ENCODE results near the gene DHPS. TPM values are rescaled to one million over a fixed set of nuclear protein-coding genes. Genes with fewer than 3 reads are reported as not detected.
A peak's percentile ranks its signal among the peaks of the same experiment; 100 is the strongest.
"Not testable (repeated sequence)": the region's sequence is repeated elsewhere in the genome, so short reads cannot be mapped to it uniquely, and the experiment has no call there.

DHPS gene
- total RNA-seq, 2 donors from 2014 or later: 68.4 to 74.7 TPM

- intact Hi-C loops (cut with DNase I, micrococcal nuclease): no loop called here
- no peak for ATAC-seq
- no peak for DNase-seq
Measured at GRCh38 chr19:12680034-12680433, 1.6 kb downstream of the DHPS start.

- not testable (repeated sequence) for DNase-seq, ATAC-seq
- intact Hi-C loops (cut with DNase I, micrococcal nuclease): loop anchor here in 1 of 2 donors (10.0 kb wide), 1 partner anchor 113 kb away; no protein-coding TSS in a partner anchor
Measured at GRCh38 chr19:12678039-12678438, 3.6 kb downstream of the DHPS start.

GRCh38 chr19:12676928-12677327 lies 4.8 kb downstream of the DHPS start:
- DNase-seq (no peak), ATAC-seq (no peak)
- intact Hi-C loops (cut with DNase I, micrococcal nuclease): loop anchor here in 1 of 2 donors (10.0 kb wide), 1 partner anchor 112 kb away; no protein-coding TSS in a partner anchor

GRCh38 chr19:12676384-12676792 lies 5.3 kb downstream of the DHPS start:
- ATAC-seq (peak; percentile 58), DNase-seq (peak; percentile 78 to 88)
- intact Hi-C loops (cut with DNase I, micrococcal nuclease): loop anchor here in 1 of 2 donors (10.0 kb wide), 1 partner anchor 112 kb away; no protein-coding TSS in a partner anchor

- no peak for DNase-seq
- intact Hi-C loops (cut with DNase I, micrococcal nuclease): loop anchor here in 1 of 2 donors (10.0 kb wide), 1 partner anchor 111 kb away; no protein-coding TSS in a partner anchor
- no peak for ATAC-seq
Measured at GRCh38 chr19:12675940-12676339, 5.7 kb downstream of the DHPS start.

- intact Hi-C loops (cut with DNase I, micrococcal nuclease): loop anchor here in 1 of 2 donors (10.0 kb wide), 1 partner anchor 111 kb away; no protein-coding TSS in a partner anchor
- ATAC-seq (no peak), DNase-seq (no peak)
Measured at GRCh38 chr19:12675399-12675798, 6.3 kb downstream of the DHPS start.

GRCh38 chr19:12672744-12673143 lies 8.9 kb downstream of the DHPS start:
- DNase-seq (no peak), ATAC-seq (no peak)
- intact Hi-C loops (cut with DNase I, micrococcal nuclease): loop anchor here in 1 of 2 donors (10.0 kb wide), 1 partner anchor 108 kb away; no protein-coding TSS in a partner anchor

GRCh38 chr19:12670159-12670928 lies 11.3 kb downstream of the DHPS start:
- ATAC-seq (no peak), DNase-seq (no peak)
- intact Hi-C loops (cut with DNase I, micrococcal nuclease): loop anchor here in 1 of 2 donors (10.0 kb wide), 1 partner anchor 106 kb away; no protein-coding TSS in a partner anchor

- DNase-seq (peak; percentile 77 to 83), ATAC-seq (peak; percentile 72)
- intact Hi-C loops (cut with DNase I, micrococcal nuclease): loop anchor here in 1 of 2 donors (10.0 kb wide), 1 partner anchor 105 kb away; no protein-coding TSS in a partner anchor
Measured at GRCh38 chr19:12669270-12670158, 12.2 kb downstream of the DHPS start.

- DNase-seq (peak; percentile 69), ATAC-seq (peak; percentile 17)
- intact Hi-C loops (cut with DNase I, micrococcal nuclease): no loop called here
Measured at GRCh38 chr19:12668932-12669269, 12.8 kb downstream of the DHPS start.

GRCh38 chr19:12668346-12668745 lies 13.3 kb downstream of the DHPS start:
- DNase-seq: no peak
- ATAC-seq: no peak

GRCh38 chr19:12667731-12668302 lies 13.9 kb downstream of the DHPS start:
- intact Hi-C loops (cut with DNase I, micrococcal nuclease): no loop called here
- no peak for ATAC-seq
- no peak for DNase-seq

More at GRCh38 chr19:12668346-12668745, 13.3 kb downstream of the DHPS start:
- intact Hi-C loops (cut with DNase I, micrococcal nuclease): no loop called here

- ATAC-seq (peak; percentile 79), DNase-seq (peak; percentile 56 to 84)
- intact Hi-C loops (cut with DNase I, micrococcal nuclease): no loop called here
Measured at GRCh38 chr19:12666265-12667048, 15.2 kb downstream of the DHPS start, which contains the start of the genes MAN2B1 and WDR83. Gene MAN2B1, minus strand, starts transcription at chr19:12666742. Its CDS starts 41 bp downstream, at chr19:12666701. Gene WDR83, plus strand, starts transcription at chr19:12666807. Its CDS starts 2,984 bp downstream, at chr19:12669791.

GRCh38 chr19:12665671-12666264 lies 15.9 kb downstream of the DHPS start:
- no peak for DNase-seq
- ATAC-seq: no peak
- intact Hi-C loops (cut with DNase I, micrococcal nuclease): no loop called here

- intact Hi-C loops (cut with DNase I, micrococcal nuclease): no loop called here
- DNase-seq (peak; percentile 52 to 57), ATAC-seq (no peak)
Measured at GRCh38 chr19:12665281-12665573, 16.5 kb downstream of the DHPS start.

GRCh38 chr19:12664406-12665280 lies 17.0 kb downstream of the DHPS start:
- DNase-seq (peak in 1 of 2 donors; percentile 46), ATAC-seq (peak; percentile 19)
- intact Hi-C loops (cut with DNase I, micrococcal nuclease): no loop called here

GRCh38 chr19:12660980-12661379 lies 20.7 kb downstream of the DHPS start:
- no peak for DNase-seq
- intact Hi-C loops (cut with DNase I, micrococcal nuclease): no loop called here

More at GRCh38 chr19:12660980-12661379, 20.7 kb downstream of the DHPS start:
- no peak for ATAC-seq
